Heart left ventricle (tissue), 16 donors: Measurements from ENCODE around the gene PRXL2A. TPM values are rescaled to one million over a fixed set of nuclear protein-coding genes. Genes with fewer than 3 reads are reported as not detected.
"Not testable (repeated sequence)": the region's sequence is repeated elsewhere in the genome, so short reads cannot be mapped to it uniquely, and the experiment has no call there.

Experiments used
- ATAC-seq, 4 donors: fragments of 200-7000 bp; cut with Tn5 transposase; one replicate each; pipeline ENCODE4 v1.9.1; 2020 to 2022; ENCODE audit warnings: moderate library complexity in 4 of 4, mild to moderate bottlenecking in 3 of 4, moderate number of reproducible peaks in 1 of 4
- DNase-seq, 5 donors: peaks; one replicate each; pipeline ENCODE4 v3.0.0-alpha.2; 2020
- H3K27ac ChIP-seq, 12 donors: fragments of 200-600 bp; sonication (generic) in 4 of 12; one replicate each; pipeline versions ENCODE4 v1.5.0 to v1.8.0; 2016 to 2022; ENCODE audit warnings: mild to moderate bottlenecking in 2 of 12
- H3K27me3 ChIP-seq, 9 donors: fragments of 200-600 bp; sonication (generic) in 2 of 9; one replicate each; pipeline versions ENCODE4 v1.5.1 to v1.8.0; 2016 to 2022; ENCODE audit warnings: mild to moderate bottlenecking in 3 of 9
- H3K36me3 ChIP-seq, 9 donors: fragments of 200-600 bp; sonication (generic) in 2 of 9; one replicate each; pipeline versions ENCODE4 v1.5.0 to v1.8.0; 2018 to 2022; ENCODE audit warnings: mild to moderate bottlenecking in 2 of 9
- H3K4me1 ChIP-seq, 12 donors: fragments of 200-600 bp; sonication (generic) in 4 of 12; one replicate each; pipeline versions ENCODE4 v1.5.0 to v1.8.0; 2016 to 2022; ENCODE audit warnings: mild to moderate bottlenecking in 3 of 12
- H3K4me3 ChIP-seq, 12 donors: fragments of 200-600 bp; sonication (generic) in 4 of 12; one replicate each; pipeline versions ENCODE4 v1.5.0 to v1.8.0; 2017 to 2022; ENCODE audit warnings: mild to moderate bottlenecking in 9 of 12, moderate library complexity in 4 of 12
- H3K9me3 ChIP-seq, 12 donors: fragments of 200-600 bp; sonication (generic) in 4 of 12; one replicate each; pipeline versions ENCODE4 v1.5.0 to v1.8.0; 2016 to 2022; ENCODE audit warnings: mild to moderate bottlenecking in 1 of 12
- CTCF ChIP-seq, 12 donors: fragments of 200-600 bp; sonication (generic) in 4 of 12; IDR thresholded peaks; one replicate each; pipeline versions ENCODE4 v1.5.0 to v1.8.0; 2018 to 2022; ENCODE audit warnings: antibody characterized with exemption in 12 of 12, mild to moderate bottlenecking in 5 of 12
- POLR2A ChIP-seq, 2 donors: fragments of 450-650 bp; IDR thresholded peaks; one replicate each; pipeline ENCODE4 v1.6.1; 2017; ENCODE audit warnings: antibody characterized with exemption in 2 of 2, mild to moderate bottlenecking in 2 of 2, moderate library complexity in 2 of 2
- WGBS, 4 donors: extraction: QIAGEN DNeasy Blood & Tissue Kit in 2 of 4; methylation state at CpG; one replicate each; pipeline versions ENCODE4 v1.1.5 to v1.1.7; 2013 to 2018; 5-methylcytosine and 5-hydroxymethylcytosine counted together
- intact Hi-C, 10 donors: fragments of 100-400 bp; cut with DNase I; formaldehyde crosslinking; loops; one replicate each; pipeline versions ENCODE4 v1.11.1 to v1.14.2; 2022
- long read RNA-seq, 3 donors: library from polyadenylated mRNA; unstranded; transcript quantifications; one replicate each; pipeline ENCODE4 v2.0.0, GENCODE V29; 2020 to 2021
- polyA plus RNA-seq, 2 donors: library from polyadenylated mRNA; stranded (reverse); fragments of 200-250 nt; gene quantifications; one replicate each; pipeline ENCODE4 v1.2.3, GENCODE V29; 2013
- total RNA-seq, 9 donors: library from RNA; depleted of rRNA in 2 of 9; stranded (reverse); fragments of >200 nt in 2 of 9; fragmentation: NEBNext Ultra II Directional in 3 of 9; extraction: Animal tissue kit (Norgen Biotek cat#: 25700) in 3 of 9; gene quantifications; one replicate each; pipeline versions ENCODE4 v1.1.0 to v1.2.4, GENCODE V29; 2016 to 2023
- donor health status: ischemic (EF 13 %, LVEDD 7.1; RV severe dilation, severe dysfunction).
- donor health status: healthy with polysubstance abuse.
- donor health status: DM: no; HTN: yes; CAD: no.
- donor health status: DM: no; HTN: no; CAD: no.
- donor health status: ischemic (EF 25% LVEDD 6.9; RV normal size, moderate dysfunction).
- donor health status: ischemic (EF 25% LVEDD 5.7; RV mildly dilated, moderate dysfunction).
- donor health status: healthy.
- donor health status: DM: yes; HTN: yes; CAD: no.
- donor health status: ischemic (EF 35%, LVEDD 5.7; RV mildly dilated, moderate dysfunction).
- donor health status: nonischemic (EF 11% LVEDD 7.7; RV severe dilation, severe dysfunction).
- donor health status: DM: yes; HTN: yes; CAD: no.
- donor health status: PGD.
- donor health status: ischemic (EF 29% LVEDD 5.4; RV normal size, mild dysfunction).
- donor health status: nonischemic (EF 23%, LVEDD 6.1; RV moderate dilation, normal function).

Gene PRXL2A
- total RNA-seq (100 to 1,000 TPM in 1 of 9 donors, 10 to 100 TPM in 8; 63.9 to 123 (median 78.6) TPM), polyA plus RNA-seq (10 to 100 TPM; 69.9 to 74.4 TPM)
- long read RNA-seq, donor 1, full-length matches to known transcripts, result 166 of 190 reads
- long read RNA-seq, donor 1, partial matches to known transcripts, result 1 of 190 reads
- long read RNA-seq, donor 1, other reads (novel, unspliced or antisense), result 23 of 190 reads
- long read RNA-seq, donor 2, full-length matches to known transcripts, result 370 of 393 reads
- long read RNA-seq, donor 2, partial matches to known transcripts, result 3 of 393 reads
- long read RNA-seq, donor 2, other reads (novel, unspliced or antisense), result 20 of 393 reads
- long read RNA-seq, donor 3, full-length matches to known transcripts, result 60 of 68 reads
- long read RNA-seq, donor 3, partial matches to known transcripts, result 1 of 68 reads
- long read RNA-seq, donor 3, other reads (novel, unspliced or antisense), result 7 of 68 reads

GRCh38 chr10:80408242-80409101 is at the start of gene PRXL2A:
Gene PRXL2A, plus strand, starts transcription at chr10:80408551. Its CDS starts 11,917 bp downstream, at chr10:80420468.
- Histone ChIP-seq H3K4me1 (peaks cover 3 to 60% (median 50%) of the 10 kb centered on the region in 12 donors), H3K9me3 (no peaks in the 10 kb centered on the region), H3K27ac (peak within 1 kb of the TSS; percentile 62 to 95 (median 86)), H3K36me3 (no peaks in the 10 kb centered on the region), H3K4me3 (peak within 1 kb of the TSS; percentile 57 to 94 (median 85)), H3K27me3 (peaks cover 0 to 6% (median 0%) of the 10 kb centered on the region in 9 donors)
- DNase-seq (peak; percentile 89 to 95 (median 91)), ATAC-seq (peak; percentile 86 to 96 (median 94))
- intact Hi-C loops, result loop anchor here in 1 of 10 donors (5.0 kb wide), 1 partner anchor 44 kb away; the partner anchor contains the start of gene TSPAN14
- WGBS, 4 donors, result 0 to 2% (median 1%) methylated on average over 45 to 96 of the region's 96 CpGs
- peak in 1 of 12 donors; percentile 9 for TF ChIP-seq CTCF (IDR thresholded peaks at IDR 0.05)
- TF ChIP-seq POLR2A (IDR thresholded peaks at IDR 0.05), result peak in 1 of 2 donors; percentile 70

GRCh38 chr10:80358925-80359324 is 49.4 kb upstream of the PRXL2A start:
- H3K36me3 ChIP-seq, H3K9me3 ChIP-seq, H3K4me3 ChIP-seq, DNase-seq, ATAC-seq, H3K27ac ChIP-seq, intact Hi-C loops: not testable (repeated sequence)
- H3K27me3 ChIP-seq, result peaks cover 3 to 34% (median 14%) of the 10 kb centered on the region in 9 donors
- WGBS, 4 donors, result 30 to 36% (median 32%) methylated on average over 2 of the region's 2 CpGs
- H3K4me1 ChIP-seq, result peaks cover 0 to 13% (median 5%) of the 10 kb centered on the region in 12 donors

GRCh38 chr10:80359644-80360043 is 48.7 kb upstream of the PRXL2A start:
- intact Hi-C loops, result loop anchor here in 1 of 10 donors (5.0 kb wide), 1 partner anchor 278 kb away; no protein-coding TSS in a partner anchor

More at GRCh38 chr10:80359644-80360043, 48.7 kb upstream of the PRXL2A start:
- WGBS, 4 donors, result 93 to 95% (median 94%) methylated on average over 14 to 22 of the region's 22 CpGs
- peak in 1 of 5 donors; percentile 66 for DNase-seq
- peak in 1 of 4 donors; percentile 25 for ATAC-seq
- peaks cover 0 to 13% (median 5%) of the 10 kb centered on the region in 12 donors for H3K4me1 ChIP-seq
- H3K4me3 ChIP-seq, result no peak overlapping the region
- no peak overlapping the region for H3K27ac ChIP-seq
- TF ChIP-seq POLR2A (IDR thresholded peaks at IDR 0.05) (no peak), CTCF (IDR thresholded peaks at IDR 0.05) (no peak)
- no peaks in the 10 kb centered on the region for H3K9me3 ChIP-seq
- H3K36me3 ChIP-seq, result no peaks in the 10 kb centered on the region
- peaks cover 1 to 30% (median 14%) of the 10 kb centered on the region in 9 donors for H3K27me3 ChIP-seq
